Hepatocyte (in vitro differentiated cells): ENCODE measurements around the gene PDSS2. TPM values are rescaled to one million over a fixed set of nuclear protein-coding genes. Genes with fewer than 3 reads are reported as not detected.

Experiments used
- DNase-seq: peaks from one replicate; pipeline ENCODE4 v3.0.0-alpha.2; 2016; ENCODE audit warnings: low spot score
- H2AFZ ChIP-seq: fragments of 200-600 bp; sonication (generic); 2 replicates; pipeline ENCODE4 v1.6.0; 2016; ENCODE audit warnings: antibody characterized with exemption, mild to moderate bottlenecking
- H3K27ac ChIP-seq: fragments of 200-600 bp; sonication (generic); 2 replicates; pipeline ENCODE4 v1.5.1; 2016; ENCODE audit warnings: mild to moderate bottlenecking
- H3K27me3 ChIP-seq: fragments of 200-600 bp; sonication (generic); 2 replicates; pipeline ENCODE4 v1.6.1; 2016
- H3K36me3 ChIP-seq: fragments of 200-600 bp; sonication (generic); replicated peaks from 2 replicates; pipeline ENCODE4 v1.5.1; 2016; ENCODE audit warnings: low read depth; ENCODE audit not compliant: insufficient read depth
- H3K4me1 ChIP-seq: fragments of 200-600 bp; sonication (generic); 2 replicates; pipeline ENCODE4 v1.5.1; 2016; ENCODE audit warnings: mild to moderate bottlenecking, moderate library complexity; ENCODE audit not compliant: insufficient read depth
- H3K4me2 ChIP-seq: fragments of 200-600 bp; sonication (generic); 2 replicates; pipeline ENCODE4 v1.6.0; 2016
- H3K4me3 ChIP-seq: fragments of 200-600 bp; sonication (generic); 2 replicates; pipeline ENCODE4 v1.5.1; 2016; ENCODE audit warnings: mild to moderate bottlenecking
- H3K79me2 ChIP-seq: fragments of 200-600 bp; sonication (generic); 2 replicates; pipeline ENCODE4 v1.6.0; 2017; ENCODE audit warnings: mild to moderate bottlenecking
- H3K9me2 ChIP-seq: fragments of 200-600 bp; sonication (generic); replicated peaks from 2 replicates; pipeline ENCODE4 v1.6.0; 2017; ENCODE audit warnings: mild to moderate bottlenecking; ENCODE audit not compliant: insufficient read depth
- H3K9me3 ChIP-seq: fragments of 200-600 bp; sonication (generic); 2 replicates; pipeline ENCODE4 v1.5.1; 2016; ENCODE audit warnings: low read depth, mild to moderate bottlenecking
- H4K20me1 ChIP-seq: fragments of 200-600 bp; sonication (generic); 2 replicates; pipeline ENCODE4 v1.6.0; 2016; ENCODE audit warnings: mild to moderate bottlenecking; ENCODE audit not compliant: insufficient read depth, poor library complexity, severe bottlenecking
- EZH2 ChIP-seq: fragments of 200-600 bp; sonication (generic); IDR thresholded peaks from 2 replicates; pipeline ENCODE4 v1.6.1; 2016; ENCODE audit warnings: antibody characterized with exemption, mild to moderate bottlenecking, borderline replicate concordance
- EZH2phosphoT487 ChIP-seq: fragments of 200-600 bp; sonication (generic); IDR thresholded peaks from one replicate; pipeline ENCODE4 v1.6.1; 2018; ENCODE audit warnings: antibody characterized with exemption, mild to moderate bottlenecking, low read depth, moderate library complexity; ENCODE audit not compliant: unreplicated experiment, severe bottlenecking
- WGBS: methylation state at CpG from one replicate; pipeline ENCODE4 v1.1.6; 2016; ENCODE audit warnings: low lambda C conversion rate; ENCODE audit errors: missing lambda C conversion rate; 5-methylcytosine and 5-hydroxymethylcytosine counted together
- polyA plus RNA-seq: library from polyadenylated mRNA; unstranded; fragments of >200 nt; fragmentation: Nextera tagmentation; extraction: Ambion mirVana; gene quantifications from 2 replicates; pipeline ENCODE4 v1.2.1, GENCODE V29; 2016
- total RNA-seq: library from RNA; depleted of rRNA; stranded (reverse); fragments of >200 nt; gene quantifications from 2 replicates; pipeline ENCODE4 v1.2.3, GENCODE V29; 2014
- TF ChIP-seq, protein P1 (sequence below): fragments of 200-600 bp; sonication (generic); IDR thresholded peaks from 2 replicates; pipeline ENCODE4 v1.5.1; 2016; ENCODE audit warnings: antibody characterized with exemption, mild to moderate bottlenecking; ENCODE audit not compliant: poor library complexity

PDSS2 gene
- total and polyA plus RNA-seq, 2 experiments from 2014 or later = 15.3 to 18.2 TPM

DNA sequence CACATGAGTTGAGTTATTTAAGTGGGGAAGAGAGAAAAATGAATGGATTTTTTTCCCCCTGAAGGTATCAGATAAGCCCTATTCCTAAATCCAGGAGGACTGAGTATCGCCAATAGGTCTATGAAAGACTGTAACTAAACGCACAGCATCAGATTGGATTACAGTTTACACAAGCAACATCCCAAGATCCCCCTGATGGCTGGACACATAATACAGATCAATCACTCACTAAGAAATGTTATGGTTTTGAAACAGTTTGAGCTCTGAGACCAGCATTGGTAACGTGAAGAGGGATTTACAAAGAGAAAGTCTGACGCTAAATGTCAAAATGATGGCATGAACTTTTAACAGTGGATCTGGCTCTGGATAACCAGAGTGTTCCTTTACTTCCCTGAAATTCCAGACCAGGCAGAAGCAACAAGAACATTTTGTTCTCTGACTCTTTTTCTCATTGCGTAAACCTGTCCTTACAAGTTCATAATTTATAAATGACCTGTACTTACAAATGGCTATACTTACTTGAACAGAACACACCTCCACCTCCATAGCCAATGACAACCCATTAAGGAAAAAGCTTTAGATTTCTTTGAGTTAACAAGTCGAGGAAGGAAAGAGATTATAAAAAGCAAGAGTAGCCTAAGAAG, 212.3 kb downstream of the PDSS2 start:
- TF ChIP-seq EZH2 = no peak
- TF ChIP-seq EZH2phosphoT487 = no peak
- TF ChIP-seq, protein P1, sequence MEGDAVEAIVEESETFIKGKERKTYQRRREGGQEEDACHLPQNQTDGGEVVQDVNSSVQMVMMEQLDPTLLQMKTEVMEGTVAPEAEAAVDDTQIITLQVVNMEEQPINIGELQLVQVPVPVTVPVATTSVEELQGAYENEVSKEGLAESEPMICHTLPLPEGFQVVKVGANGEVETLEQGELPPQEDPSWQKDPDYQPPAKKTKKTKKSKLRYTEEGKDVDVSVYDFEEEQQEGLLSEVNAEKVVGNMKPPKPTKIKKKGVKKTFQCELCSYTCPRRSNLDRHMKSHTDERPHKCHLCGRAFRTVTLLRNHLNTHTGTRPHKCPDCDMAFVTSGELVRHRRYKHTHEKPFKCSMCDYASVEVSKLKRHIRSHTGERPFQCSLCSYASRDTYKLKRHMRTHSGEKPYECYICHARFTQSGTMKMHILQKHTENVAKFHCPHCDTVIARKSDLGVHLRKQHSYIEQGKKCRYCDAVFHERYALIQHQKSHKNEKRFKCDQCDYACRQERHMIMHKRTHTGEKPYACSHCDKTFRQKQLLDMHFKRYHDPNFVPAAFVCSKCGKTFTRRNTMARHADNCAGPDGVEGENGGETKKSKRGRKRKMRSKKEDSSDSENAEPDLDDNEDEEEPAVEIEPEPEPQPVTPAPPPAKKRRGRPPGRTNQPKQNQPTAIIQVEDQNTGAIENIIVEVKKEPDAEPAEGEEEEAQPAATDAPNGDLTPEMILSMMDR = no peak

DNA sequence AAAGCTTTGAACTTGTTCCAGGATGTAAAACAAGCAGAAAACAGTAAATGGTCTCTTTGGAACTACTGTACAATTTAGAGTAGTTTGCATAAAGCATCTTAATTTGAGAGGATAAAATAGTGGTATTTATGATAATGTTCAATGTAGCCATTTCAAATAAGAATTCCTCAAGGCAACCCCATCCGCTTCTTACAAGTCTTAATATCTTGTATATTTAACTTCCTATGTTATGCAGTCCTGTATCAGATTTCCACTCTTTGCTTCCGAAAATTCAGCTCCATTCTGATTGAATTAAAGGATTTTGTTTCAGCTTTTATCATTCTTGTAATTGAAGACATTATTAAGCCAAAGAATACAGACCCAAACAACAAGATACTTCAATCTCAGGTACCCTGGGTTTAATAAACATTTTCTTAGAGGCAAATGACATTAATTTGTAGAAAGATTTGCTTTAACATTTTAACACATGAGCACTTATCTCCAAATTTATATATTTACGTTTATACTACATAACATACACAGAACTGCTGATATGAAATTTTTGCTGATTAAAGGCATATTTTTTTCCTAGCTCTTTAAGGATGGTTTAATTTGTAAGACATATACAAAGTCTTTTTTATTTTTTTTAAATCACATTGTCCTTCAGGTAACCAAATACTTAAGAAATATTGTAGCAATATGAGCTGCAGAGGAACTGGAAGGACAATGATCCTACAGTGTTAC, 213.0 kb downstream of the PDSS2 start:
- no peaks in the 10 kb centered on the region for H3K36me3 ChIP-seq
- peak overlapping the region; percentile 69 for H3K27ac ChIP-seq
- no peaks in the 10 kb centered on the region for H3K27me3 ChIP-seq
- peak overlapping the region; percentile 56 for H3K4me2 ChIP-seq
- no peaks in the 10 kb centered on the region for H3K9me3 ChIP-seq
- DNase-seq = no peak
- H3K4me1 ChIP-seq = no peaks in the 10 kb centered on the region
- no peaks in the 10 kb centered on the region for H4K20me1 ChIP-seq
- TF ChIP-seq EZH2 = no peak
- no peak for TF ChIP-seq EZH2phosphoT487
- TF ChIP-seq, protein P1 = no peak
- H2AFZ ChIP-seq = no peak overlapping the region
- WGBS = 68% methylated on average over 3 of the region's 3 CpGs
- H3K4me3 ChIP-seq = no peak overlapping the region
- H3K9me2 ChIP-seq = no peaks in the 10 kb centered on the region
- no peaks in the 10 kb centered on the region for H3K79me2 ChIP-seq

More for the DNA sequence above, 212.3 kb downstream of the PDSS2 start:
- no peaks in the 10 kb centered on the region for H3K36me3 ChIP-seq
- peak overlapping the region; percentile 56 for H3K4me2 ChIP-seq
- no peaks in the 10 kb centered on the region for H3K79me2 ChIP-seq
- no peak overlapping the region for H2AFZ ChIP-seq
- no peaks in the 10 kb centered on the region for H3K27me3 ChIP-seq
- H3K9me2 ChIP-seq = no peaks in the 10 kb centered on the region
- peak; percentile 11 for DNase-seq
- H3K4me3 ChIP-seq = no peak overlapping the region
- 49% methylated on average over 6 of the region's 6 CpGs for WGBS
- H3K9me3 ChIP-seq = no peaks in the 10 kb centered on the region
- H4K20me1 ChIP-seq = no peaks in the 10 kb centered on the region
- peak overlapping the region; percentile 69 for H3K27ac ChIP-seq
- no peaks in the 10 kb centered on the region for H3K4me1 ChIP-seq

DNA sequence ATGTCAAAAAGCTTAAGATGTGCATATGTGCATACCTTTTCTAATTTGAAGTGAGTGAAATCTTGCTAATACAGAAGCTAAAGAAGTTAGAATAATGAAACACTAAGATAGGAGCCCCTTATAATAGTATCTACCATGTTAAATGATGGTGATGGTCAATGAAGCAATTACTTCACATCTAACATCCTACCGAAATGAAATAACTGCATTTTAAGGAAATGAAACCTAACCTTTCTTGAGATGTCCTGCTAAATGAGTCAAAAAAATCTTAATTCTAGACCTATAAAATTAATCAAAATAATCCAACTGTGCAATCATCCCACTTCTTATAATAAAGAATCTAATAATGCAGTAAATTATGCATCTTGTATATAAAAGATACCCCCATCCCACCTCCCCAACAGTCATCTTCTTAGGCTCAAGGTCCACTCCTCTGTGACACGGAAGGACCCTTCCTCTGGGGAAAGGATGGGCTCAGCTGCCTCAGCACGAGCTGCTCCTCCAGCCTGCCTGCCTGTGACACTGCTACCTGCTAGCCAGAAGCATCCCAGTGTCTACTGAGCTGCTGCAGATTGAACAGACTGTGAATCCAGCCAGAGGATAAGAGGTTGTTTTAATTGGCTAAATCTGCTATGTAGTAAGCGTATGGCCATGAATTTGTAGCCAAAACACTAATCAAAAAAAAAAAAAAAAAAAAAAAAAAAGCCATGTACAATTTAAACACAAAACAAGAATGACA, 214.5 kb downstream of the PDSS2 start:
- Histone ChIP-seq H3K27ac (no peak overlapping the region), H3K4me2 (no peak overlapping the region), H3K9me2 (no peaks in the 10 kb centered on the region), H3K79me2 (no peaks in the 10 kb centered on the region), H2AFZ (no peak overlapping the region), H3K36me3 (no peaks in the 10 kb centered on the region), H4K20me1 (no peaks in the 10 kb centered on the region), H3K27me3 (no peaks in the 10 kb centered on the region), H3K4me3 (no peak overlapping the region), H3K9me3 (no peaks in the 10 kb centered on the region), H3K4me1 (no peaks in the 10 kb centered on the region)
- WGBS = 90% methylated on average over 4 of the region's 4 CpGs
- TF ChIP-seq EZH2 (no peak), EZH2phosphoT487 (no peak)
- DNase-seq = no peak
